Prostate gland (tissue), 2 donors: ENCODE results near the gene ARFGEF2.

Experiments used
- POLR2A ChIP-seq: fragments of 450-650 bp; IDR thresholded peaks from one replicate; pipeline ENCODE4 v1.6.1; 2016; ENCODE audit warnings: antibody characterized with exemption, mild to moderate bottlenecking
- TF ChIP-seq, protein P1 (sequence below), 4 experiments: fragments of 200-600 bp in 2 of 4; fragments of 450-650 bp in 2 of 4; sonication (generic) in 2 of 4; IDR thresholded peaks; 1 replicate in 3 of 4; 2 replicates in 1 of 4; pipeline ENCODE4 v1.5.1; 2016 to 2019; ENCODE audit warnings: antibody characterized with exemption in 4 of 4, mild to moderate bottlenecking in 2 of 4, moderate library complexity in 2 of 4

DNA sequence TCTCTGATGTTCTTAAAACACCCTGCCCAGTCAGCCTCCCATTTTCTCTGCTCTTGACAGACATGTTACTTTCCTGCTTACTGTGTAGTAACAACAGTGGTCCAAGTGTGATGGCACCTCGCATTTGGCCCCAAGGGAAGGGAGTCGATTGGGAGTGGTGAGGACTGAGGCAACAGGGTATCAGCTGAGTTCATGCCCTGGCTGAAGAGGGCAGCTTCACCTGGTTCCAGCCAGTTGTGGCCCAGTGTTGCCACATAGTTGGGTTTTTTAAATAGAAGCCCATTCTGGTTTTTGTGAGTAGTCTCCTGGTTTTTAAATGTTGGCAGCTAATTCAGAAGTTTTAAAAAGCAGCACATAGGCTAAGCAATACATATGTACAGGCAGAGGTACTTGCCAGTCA is 37.2 kb downstream of the ARFGEF2 start:
- TF ChIP-seq, protein P1, sequence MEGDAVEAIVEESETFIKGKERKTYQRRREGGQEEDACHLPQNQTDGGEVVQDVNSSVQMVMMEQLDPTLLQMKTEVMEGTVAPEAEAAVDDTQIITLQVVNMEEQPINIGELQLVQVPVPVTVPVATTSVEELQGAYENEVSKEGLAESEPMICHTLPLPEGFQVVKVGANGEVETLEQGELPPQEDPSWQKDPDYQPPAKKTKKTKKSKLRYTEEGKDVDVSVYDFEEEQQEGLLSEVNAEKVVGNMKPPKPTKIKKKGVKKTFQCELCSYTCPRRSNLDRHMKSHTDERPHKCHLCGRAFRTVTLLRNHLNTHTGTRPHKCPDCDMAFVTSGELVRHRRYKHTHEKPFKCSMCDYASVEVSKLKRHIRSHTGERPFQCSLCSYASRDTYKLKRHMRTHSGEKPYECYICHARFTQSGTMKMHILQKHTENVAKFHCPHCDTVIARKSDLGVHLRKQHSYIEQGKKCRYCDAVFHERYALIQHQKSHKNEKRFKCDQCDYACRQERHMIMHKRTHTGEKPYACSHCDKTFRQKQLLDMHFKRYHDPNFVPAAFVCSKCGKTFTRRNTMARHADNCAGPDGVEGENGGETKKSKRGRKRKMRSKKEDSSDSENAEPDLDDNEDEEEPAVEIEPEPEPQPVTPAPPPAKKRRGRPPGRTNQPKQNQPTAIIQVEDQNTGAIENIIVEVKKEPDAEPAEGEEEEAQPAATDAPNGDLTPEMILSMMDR (IDR thresholded peaks at IDR 0.05) = no peak
- TF ChIP-seq POLR2A = no peak
